Bone marrow (tissue), 2 donors: ENCODE data around the gene IGFL2.
"Not testable (repeated sequence)": the region's sequence is repeated elsewhere in the genome, so short reads cannot be mapped to it uniquely, and the experiment has no call there.

Experiments
- DNase-seq, 2 donors: peaks; one replicate each; lab custom pipeline; 2025; lab: John Stamatoyannopoulos, UW

The IGFL2 gene

GRCh38 chr19:46189971-46190888 is 42.2 kb downstream of the IGFL2 start:
- no peak for DNase-seq

- no peak for DNase-seq
Measured at GRCh38 chr19:46191356-46191755, 43.3 kb downstream of the IGFL2 start.

GRCh38 chr19:46191972-46192371 is 43.9 kb downstream of the IGFL2 start:
- no peak for DNase-seq

GRCh38 chr19:46192626-46192991 is 44.6 kb downstream of the IGFL2 start:
- not testable (repeated sequence) for DNase-seq

- peak; percentile 32 to 49 for DNase-seq
Measured at GRCh38 chr19:46192992-46193650, 45.1 kb downstream of the IGFL2 start.

- no peak for DNase-seq
Measured at GRCh38 chr19:46193678-46194077, 45.6 kb downstream of the IGFL2 start.

GRCh38 chr19:46195104-46195503 is 47.1 kb downstream of the IGFL2 start:
- DNase-seq, result no peak

- DNase-seq, result not testable (repeated sequence)
Measured at GRCh38 chr19:46195919-46196318, 47.9 kb downstream of the IGFL2 start.

GRCh38 chr19:46196410-46197124 is 48.5 kb downstream of the IGFL2 start:
- DNase-seq, result no peak

- DNase-seq, result no peak
Measured at GRCh38 chr19:46197314-46198070, 49.5 kb downstream of the IGFL2 start.

- DNase-seq, result no peak
Measured at GRCh38 chr19:46198756-46199155, 50.7 kb downstream of the IGFL2 start.

- DNase-seq, result no peak
Measured at GRCh38 chr19:46201454-46202310, 53.6 kb downstream of the IGFL2 start.

- DNase-seq, result no peak
Measured at GRCh38 chr19:46202426-46202825, 54.4 kb downstream of the IGFL2 start.

- DNase-seq, result no peak
Measured at GRCh38 chr19:46202872-46203860, 55.1 kb downstream of the IGFL2 start.

- DNase-seq, result no peak
Measured at GRCh38 chr19:46204008-46204407, 56.0 kb downstream of the IGFL2 start.

GRCh38 chr19:46205183-46205984 is 57.3 kb downstream of the IGFL2 start:
- DNase-seq, result no peak

- no peak for DNase-seq
Measured at GRCh38 chr19:46206176-46206575, 58.1 kb downstream of the IGFL2 start.

- DNase-seq, result no peak
Measured at GRCh38 chr19:46206682-46207081, 58.6 kb downstream of the IGFL2 start.

- DNase-seq, result not testable (repeated sequence)
Measured at GRCh38 chr19:46207858-46208257, 59.8 kb downstream of the IGFL2 start.
